Retinal pigment epithelial cell (primary cell): Measurements from ENCODE around the gene PCCB.

Experiments used
- DNase-seq: peaks from one replicate; pipeline ENCODE4 v3.0.0-alpha.2; 2010; ENCODE audit warnings: low read depth
- H3K4me3 ChIP-seq: 2 replicates; pipeline ENCODE4 v1.5.1; 2011; ENCODE audit warnings: mild to moderate bottlenecking, low read length, control low read depth, moderate library complexity
- TF ChIP-seq, protein P1 (sequence below): conservative IDR thresholded peaks from 2 replicates; pipeline ENCODE4 v1.5.1; 2011; ENCODE audit warnings: low read depth, low read length, control low read depth, inconsistent platforms

Gene PCCB

DNA sequence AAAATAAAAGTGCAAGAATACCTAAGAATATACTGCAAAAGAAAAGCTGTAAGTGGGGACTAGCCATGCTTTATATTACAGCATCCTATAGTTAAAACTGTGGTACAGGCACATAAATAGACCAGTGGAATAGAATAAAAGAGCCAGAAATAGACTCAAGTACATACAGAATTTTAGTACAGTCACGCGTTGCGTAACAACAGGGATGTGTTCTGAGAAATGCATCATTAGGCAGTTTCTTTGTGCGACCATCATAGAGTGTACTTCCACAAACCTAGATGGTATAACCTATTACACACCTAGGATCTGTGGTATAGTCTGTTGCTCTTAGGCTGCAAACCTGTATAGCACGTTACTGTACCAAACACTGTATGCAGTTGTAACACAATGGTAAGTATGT lies 61.8 kb downstream of the PCCB start:
- DNase-seq = no peak
- TF ChIP-seq, protein P1, sequence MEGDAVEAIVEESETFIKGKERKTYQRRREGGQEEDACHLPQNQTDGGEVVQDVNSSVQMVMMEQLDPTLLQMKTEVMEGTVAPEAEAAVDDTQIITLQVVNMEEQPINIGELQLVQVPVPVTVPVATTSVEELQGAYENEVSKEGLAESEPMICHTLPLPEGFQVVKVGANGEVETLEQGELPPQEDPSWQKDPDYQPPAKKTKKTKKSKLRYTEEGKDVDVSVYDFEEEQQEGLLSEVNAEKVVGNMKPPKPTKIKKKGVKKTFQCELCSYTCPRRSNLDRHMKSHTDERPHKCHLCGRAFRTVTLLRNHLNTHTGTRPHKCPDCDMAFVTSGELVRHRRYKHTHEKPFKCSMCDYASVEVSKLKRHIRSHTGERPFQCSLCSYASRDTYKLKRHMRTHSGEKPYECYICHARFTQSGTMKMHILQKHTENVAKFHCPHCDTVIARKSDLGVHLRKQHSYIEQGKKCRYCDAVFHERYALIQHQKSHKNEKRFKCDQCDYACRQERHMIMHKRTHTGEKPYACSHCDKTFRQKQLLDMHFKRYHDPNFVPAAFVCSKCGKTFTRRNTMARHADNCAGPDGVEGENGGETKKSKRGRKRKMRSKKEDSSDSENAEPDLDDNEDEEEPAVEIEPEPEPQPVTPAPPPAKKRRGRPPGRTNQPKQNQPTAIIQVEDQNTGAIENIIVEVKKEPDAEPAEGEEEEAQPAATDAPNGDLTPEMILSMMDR = no peak
- H3K4me3 ChIP-seq = no peak overlapping the region

DNA sequence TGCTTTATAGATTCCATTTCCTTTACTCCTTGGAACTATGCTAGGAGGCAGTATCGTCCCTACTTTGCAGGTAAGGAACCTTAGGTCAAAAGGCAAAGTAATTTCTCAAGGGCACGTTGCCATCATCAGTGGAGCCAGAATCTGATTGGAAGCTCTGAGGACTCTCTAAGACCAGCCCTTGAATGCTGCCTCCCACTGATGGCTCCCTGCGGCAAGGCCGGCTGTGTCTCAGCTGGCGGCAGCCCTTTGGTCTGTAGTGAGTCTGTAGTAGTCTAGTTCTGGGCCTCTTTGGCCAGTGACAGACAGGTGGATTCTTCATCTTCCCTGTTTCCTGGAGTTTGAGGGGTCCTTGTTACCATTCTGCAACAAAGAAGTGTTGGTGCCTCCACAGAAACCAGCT lies 76.2 kb downstream of the PCCB start:
- no peak overlapping the region for H3K4me3 ChIP-seq
- no peak for DNase-seq
- TF ChIP-seq, protein P1 = no peak

DNA sequence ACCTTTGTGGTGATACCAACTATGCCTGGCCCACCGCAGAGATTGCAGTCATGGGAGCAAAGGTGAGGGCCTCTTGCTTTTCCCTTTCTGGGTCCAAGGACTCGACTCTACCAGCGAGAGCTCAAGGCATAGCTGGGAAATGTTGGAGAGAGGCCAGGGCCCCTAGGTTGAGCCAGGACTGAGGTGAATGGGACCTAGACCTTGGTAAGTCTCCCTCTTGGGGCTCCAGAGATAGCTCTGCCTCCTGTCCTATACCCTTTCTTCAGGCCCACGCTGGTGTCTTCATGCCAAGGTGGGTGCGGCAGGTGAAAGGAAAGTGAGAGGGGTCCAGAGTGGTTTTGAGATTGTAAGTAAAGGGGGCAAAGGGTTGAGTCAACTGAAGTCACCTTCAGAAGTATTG lies 77.5 kb downstream of the PCCB start:
- H3K4me3 ChIP-seq = no peak overlapping the region
- DNase-seq = no peak
- TF ChIP-seq, protein P1 = no peak

DNA sequence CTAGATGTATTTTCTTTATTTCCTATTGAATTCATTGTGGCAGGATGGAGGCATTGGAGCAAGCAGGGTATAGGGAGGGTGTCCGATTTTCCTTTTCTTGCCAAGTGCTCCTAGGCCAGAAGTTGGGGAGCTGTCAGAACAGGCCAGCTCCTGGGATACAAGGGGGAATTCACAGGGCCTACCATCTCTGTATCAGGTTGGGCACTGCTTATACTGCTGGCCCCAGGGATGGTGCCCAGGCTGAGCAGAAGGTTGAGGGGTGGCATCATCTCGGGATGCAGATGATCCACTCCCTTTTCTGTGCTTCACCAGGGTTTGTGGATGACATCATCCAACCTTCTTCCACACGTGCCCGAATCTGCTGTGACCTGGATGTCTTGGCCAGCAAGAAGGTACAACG lies 79.5 kb downstream of the PCCB start:
- H3K4me3 ChIP-seq = no peak overlapping the region
- no peak for DNase-seq
- TF ChIP-seq, protein P1 = no peak

DNA sequence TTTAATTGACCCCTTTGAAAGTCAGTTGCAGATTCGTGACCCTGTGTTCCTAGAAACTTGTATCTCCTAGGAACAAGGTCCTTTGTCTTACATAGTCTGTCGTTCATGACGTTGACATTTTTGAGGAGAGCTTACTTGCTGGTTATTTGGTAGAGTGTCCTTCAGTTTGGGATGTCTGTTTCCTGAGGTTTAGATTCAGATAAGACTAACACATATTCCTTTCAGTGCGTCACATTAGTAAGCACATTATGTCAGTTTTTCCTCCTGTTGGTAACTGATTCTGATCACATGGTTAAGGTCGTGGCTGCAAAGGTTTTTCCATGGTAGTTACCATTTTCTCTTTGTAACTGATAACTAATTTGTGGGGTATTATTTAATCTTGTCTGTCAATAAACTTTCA lies 80.8 kb downstream of the PCCB start:
- TF ChIP-seq, protein P1 = no peak
- no peak overlapping the region for H3K4me3 ChIP-seq
- DNase-seq = no peak

DNA sequence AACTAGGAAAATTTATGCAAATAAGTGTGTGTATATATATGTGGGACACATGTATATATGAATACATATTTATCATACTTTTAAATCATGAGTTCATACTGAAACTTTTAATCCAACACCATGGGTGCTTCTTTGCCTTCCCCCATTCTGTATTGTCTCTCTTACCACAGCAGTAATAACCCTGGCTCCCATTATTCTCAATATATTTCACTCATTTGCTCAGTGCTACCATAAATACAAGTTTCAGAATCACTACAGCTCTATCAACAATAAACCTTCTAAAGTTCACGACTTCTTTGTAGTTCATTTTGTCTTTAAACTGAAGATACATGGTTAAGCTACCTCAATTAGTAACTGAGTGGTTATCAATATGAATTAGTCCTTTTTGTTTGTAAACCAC lies 82.2 kb downstream of the PCCB start:
- no peak for DNase-seq
- TF ChIP-seq, protein P1 = no peak
- H3K4me3 ChIP-seq = no peak overlapping the region

DNA sequence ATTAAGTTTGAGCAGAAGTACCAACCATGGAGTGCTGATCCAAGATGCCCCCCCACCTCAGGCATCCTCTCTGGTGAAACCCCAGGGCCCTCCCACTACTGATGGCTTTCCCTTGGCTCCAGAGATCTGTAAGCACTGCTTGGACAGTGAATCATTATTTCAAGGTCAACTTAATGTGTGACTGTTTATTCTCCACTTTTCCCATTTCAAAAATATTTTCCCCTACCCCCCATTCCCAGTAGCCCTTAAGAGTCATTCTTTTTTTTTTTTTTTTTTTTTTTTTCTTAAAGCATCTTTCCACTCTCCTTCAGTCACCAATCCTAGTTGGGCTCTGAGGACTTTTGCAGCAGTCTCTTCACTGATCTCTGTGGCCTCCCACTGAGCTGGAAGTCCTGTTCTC lies 82.6 kb downstream of the PCCB start:
- TF ChIP-seq, protein P1 = no peak
- no peak for DNase-seq
- no peak overlapping the region for H3K4me3 ChIP-seq
